Measurements from ENCODE around the gene SPNS1. TPM values are rescaled to one million over a fixed set of nuclear protein-coding genes. Genes with fewer than 3 reads are reported as not detected.

SPNS1 gene
- total RNA-seq, 1 experiment from 2014 or later = 79.1 TPM

GRCh38 chr16:28982949-28983348 is 8.4 kb downstream of the SPNS1 start:
- in situ Hi-C loops (cut with HindIII; ENCODE audit: low pct_unique_long_range_greater_than_20kb, low sequenced_read_pairs) (no loop called here), intact Hi-C loops (cut with micrococcal nuclease; ENCODE audit: unreplicated experiment) (no loop called here)
- Histone ChIP-seq H3K4me1 (ENCODE audit: control insufficient read depth, insufficient read depth, low read length) (no peaks in the 10 kb centered on the region), H3K36me3 (ENCODE audit: control insufficient read depth, insufficient read depth, low read length) (no peaks in the 10 kb centered on the region), H3K27me3 (ENCODE audit: control insufficient read depth, insufficient read depth, low read length) (no peaks in the 10 kb centered on the region), H3K4me3 (ENCODE audit: low read depth in 2 of 2, low read length in 2 of 2) (no peak overlapping the region), H3K9me3 (ENCODE audit: control insufficient read depth, insufficient read depth, low read depth, low read length) (no peaks in the 10 kb centered on the region), H3K27ac (ENCODE audit: low read length) (no peak overlapping the region)
- DNase-seq (ENCODE audit: low read depth, low spot score) (no peak), ATAC-seq (no peak)
- POLR2A ChIA-PET = no interaction called here
- TF ChIP-seq TCF7L2 (IDR thresholded peaks at IDR 0.05; ENCODE audit: low read depth, low read length) = no peak
- TF ChIP-seq SIN3A (IDR thresholded peaks at IDR 0.05; ENCODE audit: borderline replicate concordance, insufficient read depth, low read depth, low read length) = no peak
- TF ChIP-seq CTCF (IDR thresholded peaks at IDR 0.05) = no peak
- TF ChIP-seq REST (IDR thresholded peaks at IDR 0.05; ENCODE audit: insufficient read depth in 1 of 2, low read depth in 2 of 2, low read length in 1 of 2) = no peak
- no peak for TF ChIP-seq POLR2AphosphoS5 (IDR thresholded peaks at IDR 0.05; ENCODE audit: low read depth, low read length)
- CTCF ChIA-PET = interaction anchor here (0.6 kb wide), 1 partner anchor 15 kb away, joined by 3 read pairs; no protein-coding TSS in a partner anchor
- BruUV-seq (replicated peaks) = no TSS peak

- Histone ChIP-seq H3K27me3 (ENCODE audit: control insufficient read depth, insufficient read depth, low read length) (no peaks in the 10 kb centered on the region), H3K9me3 (ENCODE audit: control insufficient read depth, insufficient read depth, low read depth, low read length) (no peaks in the 10 kb centered on the region), H3K36me3 (ENCODE audit: control insufficient read depth, insufficient read depth, low read length) (no peaks in the 10 kb centered on the region), H3K27ac (ENCODE audit: low read length) (no peak overlapping the region), H3K4me1 (ENCODE audit: control insufficient read depth, insufficient read depth, low read length) (no peaks in the 10 kb centered on the region), H3K4me3 (ENCODE audit: low read depth in 2 of 2, low read length in 2 of 2) (no peak overlapping the region)
- ChIA-PET POLR2A (no interaction called here), CTCF (interaction anchor here (0.6 kb wide), 1 partner anchor 134 kb away, joined by 4 read pairs; no protein-coding TSS in a partner anchor)
- no peak for ATAC-seq
- intact Hi-C loops (cut with micrococcal nuclease; ENCODE audit: unreplicated experiment) (no loop called here), in situ Hi-C loops (cut with HindIII; ENCODE audit: low pct_unique_long_range_greater_than_20kb, low sequenced_read_pairs) (no loop called here)
- DNase-seq (ENCODE audit: low read depth, low spot score) = no peak
- no TSS peak for BruUV-seq (replicated peaks)
- no peak for TF ChIP-seq POLR2AphosphoS5 (IDR thresholded peaks at IDR 0.05; ENCODE audit: low read depth, low read length)
- no peak for TF ChIP-seq REST (IDR thresholded peaks at IDR 0.05; ENCODE audit: insufficient read depth in 1 of 2, low read depth in 2 of 2, low read length in 1 of 2)
These were observed 9.1 kb downstream of the SPNS1 start for GRCh38 chr16:28983644-28984043.
